ENCODE measurements around the gene DESI2. TPM values are rescaled to one million over a fixed set of nuclear protein-coding genes. Genes with fewer than 3 reads are reported as not detected.

The DESI2 gene
- total RNA-seq, result 10 to 100 TPM; 26.9 to 30.6 (median 29.7) TPM
- long read RNA-seq, donor 1, full-length matches to known transcripts, result 45 of 71 reads
- long read RNA-seq, donor 1, partial matches to known transcripts, result 3 of 71 reads
- long read RNA-seq, donor 1, other reads (novel, unspliced or antisense), result 23 of 71 reads
- long read RNA-seq, donor 2, full-length matches to known transcripts, result 11 of 19 reads
- long read RNA-seq, donor 2, partial matches to known transcripts, result 1 of 19 reads
- long read RNA-seq, donor 2, other reads (novel, unspliced or antisense), result 7 of 19 reads

DNA sequence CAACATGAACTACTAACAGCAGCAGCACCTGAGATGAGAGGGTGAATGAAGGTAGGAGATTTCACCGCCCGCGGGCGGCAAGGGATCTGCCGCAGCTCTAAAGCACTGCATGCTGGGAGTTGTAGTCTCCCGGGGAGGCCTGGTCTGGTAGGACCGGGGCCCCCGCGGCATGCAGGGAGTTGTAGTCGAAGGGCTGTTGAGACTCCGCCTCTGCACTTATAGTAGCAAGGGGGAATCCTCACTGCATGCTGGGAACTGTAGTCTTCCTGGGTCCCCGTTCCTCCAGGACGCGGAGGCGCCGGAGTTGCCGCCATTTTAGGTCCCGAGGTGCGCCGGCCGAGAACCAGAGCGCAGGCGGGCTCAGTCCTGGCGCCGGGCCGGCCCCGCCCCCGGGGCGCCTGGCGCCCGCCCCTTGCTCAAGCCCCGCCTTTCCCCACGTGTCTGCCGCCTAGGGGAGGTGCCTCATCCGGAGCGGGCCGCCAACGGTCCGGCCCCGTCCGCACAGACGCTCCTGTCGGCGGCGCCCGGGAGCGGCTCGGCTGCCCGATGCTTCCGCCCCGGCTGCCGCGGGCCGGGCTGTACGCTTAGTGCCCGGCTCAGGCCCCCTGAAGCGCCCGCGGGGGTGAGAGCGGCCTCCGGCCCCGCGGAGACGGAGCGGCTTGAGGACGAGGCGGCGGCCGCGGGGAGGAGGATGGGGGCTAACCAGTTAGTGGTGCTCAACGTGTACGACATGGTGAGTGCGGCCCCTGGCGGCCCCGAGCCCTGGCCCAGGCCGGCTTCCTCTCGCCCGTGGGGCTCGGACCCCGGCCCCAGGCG lies at the start of gene DESI2:
Gene DESI2 (plus strand): TSS at position 504 of the 816 bp plus-strand sequence. CDS start 188 bp downstream, at position 692.
- intact Hi-C loops (cut with DNase I, micrococcal nuclease), result no loop called here
- TF ChIP-seq, protein P1, sequence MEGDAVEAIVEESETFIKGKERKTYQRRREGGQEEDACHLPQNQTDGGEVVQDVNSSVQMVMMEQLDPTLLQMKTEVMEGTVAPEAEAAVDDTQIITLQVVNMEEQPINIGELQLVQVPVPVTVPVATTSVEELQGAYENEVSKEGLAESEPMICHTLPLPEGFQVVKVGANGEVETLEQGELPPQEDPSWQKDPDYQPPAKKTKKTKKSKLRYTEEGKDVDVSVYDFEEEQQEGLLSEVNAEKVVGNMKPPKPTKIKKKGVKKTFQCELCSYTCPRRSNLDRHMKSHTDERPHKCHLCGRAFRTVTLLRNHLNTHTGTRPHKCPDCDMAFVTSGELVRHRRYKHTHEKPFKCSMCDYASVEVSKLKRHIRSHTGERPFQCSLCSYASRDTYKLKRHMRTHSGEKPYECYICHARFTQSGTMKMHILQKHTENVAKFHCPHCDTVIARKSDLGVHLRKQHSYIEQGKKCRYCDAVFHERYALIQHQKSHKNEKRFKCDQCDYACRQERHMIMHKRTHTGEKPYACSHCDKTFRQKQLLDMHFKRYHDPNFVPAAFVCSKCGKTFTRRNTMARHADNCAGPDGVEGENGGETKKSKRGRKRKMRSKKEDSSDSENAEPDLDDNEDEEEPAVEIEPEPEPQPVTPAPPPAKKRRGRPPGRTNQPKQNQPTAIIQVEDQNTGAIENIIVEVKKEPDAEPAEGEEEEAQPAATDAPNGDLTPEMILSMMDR (IDR thresholded peaks at IDR 0.05), result peak; percentile 23
- Histone ChIP-seq H3K36me3 (ENCODE audit: low read depth) (peaks cover 4% of the 10 kb centered on the region), H3K4me3 (peak within 1 kb of the TSS; percentile 83), H3K4me1 (ENCODE audit: low read depth) (peaks cover 32% of the 10 kb centered on the region), H3K9me3 (no peaks in the 10 kb centered on the region)
- peak; percentile 96 for ATAC-seq
- DNase-seq, result peak; percentile 98 to 99 (median 99)

- H3K36me3 ChIP-seq (ENCODE audit: low read depth), result no peaks in the 10 kb centered on the region
- no peaks in the 10 kb centered on the region for H3K9me3 ChIP-seq
- TF ChIP-seq, protein P1 (IDR thresholded peaks at IDR 0.05), result peak; percentile 38
- H3K4me1 ChIP-seq (ENCODE audit: low read depth), result no peaks in the 10 kb centered on the region
- H3K4me3 ChIP-seq, result no peak overlapping the region
- ATAC-seq, result peak; percentile 54
- intact Hi-C loops (cut with DNase I, micrococcal nuclease), result loop anchor here (5.0 to 10.0 kb wide), 2 partner anchors 194 to 441 kb away; no protein-coding TSS in a partner anchor
- DNase-seq, result no peak
These were observed 49.4 kb upstream of the DESI2 start for GRCh38 chr1:244603498-244603897.

GRCh38 chr1:244605835-244606370 lies 47.0 kb upstream of the DESI2 start:
- H3K9me3 ChIP-seq, result no peaks in the 10 kb centered on the region
- intact Hi-C loops (cut with DNase I, micrococcal nuclease), result loop anchor here in 1 of 2 donors (10.0 kb wide), 1 partner anchor 439 kb away; no protein-coding TSS in a partner anchor
- TF ChIP-seq, protein P1 (IDR thresholded peaks at IDR 0.05), result no peak
- H3K4me3 ChIP-seq, result no peak overlapping the region
- no peaks in the 10 kb centered on the region for H3K4me1 ChIP-seq (ENCODE audit: low read depth)
- no peaks in the 10 kb centered on the region for H3K36me3 ChIP-seq (ENCODE audit: low read depth)
- no peak for DNase-seq
- ATAC-seq, result no peak

DNA sequence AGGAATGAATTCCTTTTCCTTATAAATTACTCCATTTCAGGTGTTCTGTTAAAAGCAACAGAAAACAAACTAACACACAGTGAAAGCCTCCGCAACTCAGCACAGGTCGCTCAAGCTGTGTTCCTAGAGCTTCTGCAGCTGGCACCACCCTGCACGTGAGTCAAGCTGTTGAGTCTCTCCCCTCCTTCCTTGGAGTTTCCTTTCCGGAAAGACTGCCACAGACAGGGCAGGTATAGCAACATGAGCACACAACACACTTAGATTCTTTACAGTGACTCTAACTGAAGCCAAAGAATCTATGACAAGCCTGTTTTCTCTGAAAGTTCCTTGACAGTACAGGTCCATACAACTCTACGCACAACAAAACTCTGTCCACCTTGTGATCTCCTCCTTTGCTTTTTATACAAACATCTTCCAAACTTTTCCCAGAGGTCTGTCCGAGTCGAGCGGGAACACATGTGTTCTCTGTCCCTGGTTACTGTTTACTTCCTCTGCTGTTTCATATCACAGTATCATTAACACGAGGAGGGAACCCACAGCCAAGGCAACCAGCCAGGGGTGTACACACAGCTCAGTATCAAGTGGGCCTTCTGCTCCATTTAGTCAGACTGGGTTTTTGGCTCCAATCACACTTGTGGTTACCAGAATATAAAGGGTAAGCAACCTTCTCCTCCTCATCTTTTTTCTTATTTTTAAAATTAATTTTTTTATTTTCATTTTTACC lies 38.7 kb upstream of the DESI2 start:
- DNase-seq, result peak in 1 of 3 donors; percentile 7
- ATAC-seq, result peak; percentile 66

GRCh38 chr1:244614879-244615278 lies 38.0 kb upstream of the DESI2 start:
- ATAC-seq, result no peak

More for the DNA sequence above, 38.7 kb upstream of the DESI2 start:
- no peak overlapping the region for H3K4me3 ChIP-seq
- TF ChIP-seq, protein P1 (IDR thresholded peaks at IDR 0.05), result no peak
- H3K9me3 ChIP-seq, result no peaks in the 10 kb centered on the region
- intact Hi-C loops (cut with DNase I, micrococcal nuclease), result no loop called here
- H3K4me1 ChIP-seq (ENCODE audit: low read depth), result no peaks in the 10 kb centered on the region
- no peaks in the 10 kb centered on the region for H3K36me3 ChIP-seq (ENCODE audit: low read depth)

More at GRCh38 chr1:244614879-244615278, 38.0 kb upstream of the DESI2 start:
- H3K4me3 ChIP-seq, result no peak overlapping the region
- intact Hi-C loops (cut with DNase I, micrococcal nuclease), result no loop called here
- H3K4me1 ChIP-seq (ENCODE audit: low read depth), result no peaks in the 10 kb centered on the region
- H3K36me3 ChIP-seq (ENCODE audit: low read depth), result no peaks in the 10 kb centered on the region
- no peak for DNase-seq
- H3K9me3 ChIP-seq, result no peaks in the 10 kb centered on the region
- TF ChIP-seq, protein P1 (IDR thresholded peaks at IDR 0.05), result no peak
